Measurements from ENCODE around the gene TNNT3.

DNA sequence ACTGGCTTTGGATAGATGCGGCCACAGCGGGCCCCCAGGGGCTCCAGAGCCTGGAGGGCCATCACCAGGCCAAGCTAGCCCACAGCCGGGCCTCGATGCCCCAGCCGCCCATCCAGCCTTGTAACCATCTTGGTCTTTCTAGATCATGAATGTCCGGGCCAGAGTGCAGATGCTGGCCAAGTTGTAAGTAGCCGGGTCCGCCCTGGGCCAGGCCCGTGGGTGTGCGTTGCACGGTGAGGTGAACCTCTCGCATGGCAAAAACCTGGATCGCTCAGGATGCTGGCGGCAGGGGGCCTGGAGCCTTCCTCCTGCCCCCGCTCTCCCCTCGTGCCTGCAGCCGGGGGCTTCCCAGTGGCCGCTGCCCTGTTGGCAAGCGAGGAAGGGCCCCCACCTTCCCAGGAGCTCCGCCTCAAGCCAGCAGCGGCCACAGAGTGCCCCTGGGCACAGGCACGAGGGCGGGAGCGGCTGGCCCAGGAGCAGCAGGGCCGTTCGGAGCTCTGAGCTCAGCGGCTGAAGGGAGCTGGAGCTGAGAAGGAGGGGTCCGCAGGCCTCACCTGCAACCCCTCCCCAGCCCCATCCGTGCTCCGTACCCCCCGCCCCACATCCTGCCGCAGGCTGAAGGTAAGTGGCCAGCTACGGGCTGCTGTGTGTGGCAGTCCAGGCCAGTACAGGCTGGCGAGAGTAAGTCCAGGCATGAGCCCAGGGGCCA is 16.7 kb downstream of the TNNT3 start:
- TF ChIP-seq POLR2A (IDR thresholded peaks at IDR 0.05) (no peak), CTCF (IDR thresholded peaks at IDR 0.05) (no peak), EP300 (IDR thresholded peaks at IDR 0.05) (no peak)
